ENCODE measurements around the gene MRPS26.
A peak's percentile ranks its signal among the peaks of the same experiment; 100 is the strongest.

The MRPS26 gene

DNA sequence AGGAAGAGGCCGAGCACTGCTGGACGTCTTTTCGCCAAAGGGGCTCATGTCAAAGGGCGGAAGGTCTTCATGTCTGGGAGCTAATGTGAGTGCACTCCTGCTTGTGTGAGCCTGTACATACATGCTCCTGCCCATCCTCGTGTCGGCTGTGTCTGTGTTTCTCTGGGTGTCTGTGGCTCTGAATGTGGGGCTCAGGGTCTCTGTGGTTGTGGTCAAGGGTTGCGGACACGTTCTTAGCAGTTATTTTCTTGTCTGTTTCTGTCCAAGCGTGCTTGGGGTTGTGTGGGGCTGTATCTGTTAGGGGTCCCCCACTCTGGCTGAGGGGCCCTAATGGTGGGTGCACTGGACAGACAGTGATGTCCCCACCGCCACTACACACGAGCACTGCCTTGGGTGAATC, 35.8 kb downstream of the MRPS26 start:
- Histone ChIP-seq H3K36me3 (ENCODE audit: control insufficient read depth in 2 of 2, insufficient read depth in 1 of 2, low read length in 2 of 2) (no peaks in the 10 kb centered on the region), H3K4me3 (ENCODE audit: low read depth, low read length) (no peak overlapping the region), H3K27ac (ENCODE audit: extremely low read depth, low read depth, low read length) (no peak overlapping the region), H3K9me3 (ENCODE audit: control insufficient read depth, insufficient read depth, low read depth, low read length) (no peaks in the 10 kb centered on the region), H3K4me1 (ENCODE audit: control insufficient read depth, insufficient read depth, low read length) (no peaks in the 10 kb centered on the region)
- ChIA-PET CTCF (interaction anchor here (0.6 kb wide), 1 partner anchor 24 kb away, joined by 3 read pairs; no protein-coding TSS in a partner anchor), POLR2A (no interaction called here)
- TF ChIP-seq TCF7L2 (IDR thresholded peaks at IDR 0.05; ENCODE audit: borderline replicate concordance, low read depth, low read length) (no peak), ZNF843 (tag by site-specific recombination; IDR thresholded peaks at IDR 0.05) (no peak), HOXA7 (CRISPR knock-in tag; IDR thresholded peaks at IDR 0.05; ENCODE audit: borderline replicate concordance) (no peak), ZNF155 (tag by site-specific recombination; IDR thresholded peaks at IDR 0.05) (no peak), ZNF768 (tag by site-specific recombination; IDR thresholded peaks at IDR 0.05) (no peak), TRIM28 (IDR thresholded peaks at IDR 0.05; ENCODE audit: borderline replicate concordance, low read length) (no peak)
- TF ChIP-seq, protein P1, sequence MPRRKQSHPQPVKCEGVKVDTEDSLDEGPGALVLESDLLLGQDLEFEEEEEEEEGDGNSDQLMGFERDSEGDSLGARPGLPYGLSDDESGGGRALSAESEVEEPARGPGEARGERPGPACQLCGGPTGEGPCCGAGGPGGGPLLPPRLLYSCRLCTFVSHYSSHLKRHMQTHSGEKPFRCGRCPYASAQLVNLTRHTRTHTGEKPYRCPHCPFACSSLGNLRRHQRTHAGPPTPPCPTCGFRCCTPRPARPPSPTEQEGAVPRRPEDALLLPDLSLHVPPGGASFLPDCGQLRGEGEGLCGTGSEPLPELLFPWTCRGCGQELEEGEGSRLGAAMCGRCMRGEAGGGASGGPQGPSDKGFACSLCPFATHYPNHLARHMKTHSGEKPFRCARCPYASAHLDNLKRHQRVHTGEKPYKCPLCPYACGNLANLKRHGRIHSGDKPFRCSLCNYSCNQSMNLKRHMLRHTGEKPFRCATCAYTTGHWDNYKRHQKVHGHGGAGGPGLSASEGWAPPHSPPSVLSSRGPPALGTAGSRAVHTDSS (tag by site-specific recombination; IDR thresholded peaks at IDR 0.05): no peak
- TF ChIP-seq, protein P2, sequence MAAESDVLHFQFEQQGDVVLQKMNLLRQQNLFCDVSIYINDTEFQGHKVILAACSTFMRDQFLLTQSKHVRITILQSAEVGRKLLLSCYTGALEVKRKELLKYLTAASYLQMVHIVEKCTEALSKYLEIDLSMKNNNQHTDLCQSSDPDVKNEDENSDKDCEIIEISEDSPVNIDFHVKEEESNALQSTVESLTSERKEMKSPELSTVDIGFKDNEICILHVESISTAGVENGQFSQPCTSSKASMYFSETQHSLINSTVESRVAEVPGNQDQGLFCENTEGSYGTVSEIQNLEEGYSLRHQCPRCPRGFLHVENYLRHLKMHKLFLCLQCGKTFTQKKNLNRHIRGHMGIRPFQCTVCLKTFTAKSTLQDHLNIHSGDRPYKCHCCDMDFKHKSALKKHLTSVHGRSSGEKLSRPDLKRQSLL (tag by site-specific recombination; IDR thresholded peaks at IDR 0.05): no peak

DNA sequence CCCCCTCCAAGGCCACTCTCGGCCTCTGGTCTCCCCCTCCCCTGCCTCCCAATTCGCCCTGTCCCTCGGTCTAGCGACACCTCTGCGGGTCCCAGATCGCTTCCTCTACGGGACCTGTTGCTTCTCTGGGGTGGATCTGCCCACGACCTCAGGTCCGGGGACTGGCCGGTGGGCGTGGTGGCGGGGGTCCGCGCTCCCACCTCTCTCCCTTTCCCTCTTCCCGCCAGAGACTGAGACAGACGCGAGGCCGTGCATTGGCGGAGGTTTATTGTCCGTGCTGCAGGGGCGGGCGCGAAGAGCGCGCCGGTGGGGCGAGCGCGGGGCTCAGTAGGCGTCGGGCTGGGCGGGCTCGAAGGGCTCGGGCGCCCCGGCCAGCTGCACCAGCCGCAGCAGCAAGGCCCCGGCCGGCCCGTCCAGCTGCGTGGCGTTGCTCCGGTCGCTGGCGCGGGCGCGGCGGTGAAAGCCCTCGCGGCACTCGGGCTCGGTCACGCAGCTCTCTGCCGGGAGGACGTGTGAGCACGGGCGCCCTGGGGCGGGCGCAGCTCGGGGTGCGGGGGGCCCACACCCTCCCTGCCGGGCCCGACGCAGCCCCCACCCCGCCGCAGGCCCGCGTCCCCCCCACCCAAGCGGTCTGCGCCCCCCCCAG, 36.6 kb downstream of the MRPS26 start:
- Histone ChIP-seq H3K4me3 (ENCODE audit: low read depth, low read length) (no peak overlapping the region), H3K36me3 (ENCODE audit: control insufficient read depth in 2 of 2, insufficient read depth in 1 of 2, low read length in 2 of 2) (no peaks in the 10 kb centered on the region), H3K4me1 (ENCODE audit: control insufficient read depth, insufficient read depth, low read length) (no peaks in the 10 kb centered on the region), H3K9me3 (ENCODE audit: control insufficient read depth, insufficient read depth, low read depth, low read length) (no peaks in the 10 kb centered on the region), H3K27ac (ENCODE audit: extremely low read depth, low read depth, low read length) (no peak overlapping the region)
- ChIA-PET CTCF (no interaction called here), POLR2A (no interaction called here)
- TF ChIP-seq, protein P3, sequence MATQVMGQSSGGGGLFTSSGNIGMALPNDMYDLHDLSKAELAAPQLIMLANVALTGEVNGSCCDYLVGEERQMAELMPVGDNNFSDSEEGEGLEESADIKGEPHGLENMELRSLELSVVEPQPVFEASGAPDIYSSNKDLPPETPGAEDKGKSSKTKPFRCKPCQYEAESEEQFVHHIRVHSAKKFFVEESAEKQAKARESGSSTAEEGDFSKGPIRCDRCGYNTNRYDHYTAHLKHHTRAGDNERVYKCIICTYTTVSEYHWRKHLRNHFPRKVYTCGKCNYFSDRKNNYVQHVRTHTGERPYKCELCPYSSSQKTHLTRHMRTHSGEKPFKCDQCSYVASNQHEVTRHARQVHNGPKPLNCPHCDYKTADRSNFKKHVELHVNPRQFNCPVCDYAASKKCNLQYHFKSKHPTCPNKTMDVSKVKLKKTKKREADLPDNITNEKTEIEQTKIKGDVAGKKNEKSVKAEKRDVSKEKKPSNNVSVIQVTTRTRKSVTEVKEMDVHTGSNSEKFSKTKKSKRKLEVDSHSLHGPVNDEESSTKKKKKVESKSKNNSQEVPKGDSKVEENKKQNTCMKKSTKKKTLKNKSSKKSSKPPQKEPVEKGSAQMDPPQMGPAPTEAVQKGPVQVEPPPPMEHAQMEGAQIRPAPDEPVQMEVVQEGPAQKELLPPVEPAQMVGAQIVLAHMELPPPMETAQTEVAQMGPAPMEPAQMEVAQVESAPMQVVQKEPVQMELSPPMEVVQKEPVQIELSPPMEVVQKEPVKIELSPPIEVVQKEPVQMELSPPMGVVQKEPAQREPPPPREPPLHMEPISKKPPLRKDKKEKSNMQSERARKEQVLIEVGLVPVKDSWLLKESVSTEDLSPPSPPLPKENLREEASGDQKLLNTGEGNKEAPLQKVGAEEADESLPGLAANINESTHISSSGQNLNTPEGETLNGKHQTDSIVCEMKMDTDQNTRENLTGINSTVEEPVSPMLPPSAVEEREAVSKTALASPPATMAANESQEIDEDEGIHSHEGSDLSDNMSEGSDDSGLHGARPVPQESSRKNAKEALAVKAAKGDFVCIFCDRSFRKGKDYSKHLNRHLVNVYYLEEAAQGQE (tag by site-specific recombination; IDR thresholded peaks at IDR 0.05): no peak
- TF ChIP-seq SCRT2 (tag by site-specific recombination; IDR thresholded peaks at IDR 0.05): peak; percentile 82
- TF ChIP-seq, protein P4, sequence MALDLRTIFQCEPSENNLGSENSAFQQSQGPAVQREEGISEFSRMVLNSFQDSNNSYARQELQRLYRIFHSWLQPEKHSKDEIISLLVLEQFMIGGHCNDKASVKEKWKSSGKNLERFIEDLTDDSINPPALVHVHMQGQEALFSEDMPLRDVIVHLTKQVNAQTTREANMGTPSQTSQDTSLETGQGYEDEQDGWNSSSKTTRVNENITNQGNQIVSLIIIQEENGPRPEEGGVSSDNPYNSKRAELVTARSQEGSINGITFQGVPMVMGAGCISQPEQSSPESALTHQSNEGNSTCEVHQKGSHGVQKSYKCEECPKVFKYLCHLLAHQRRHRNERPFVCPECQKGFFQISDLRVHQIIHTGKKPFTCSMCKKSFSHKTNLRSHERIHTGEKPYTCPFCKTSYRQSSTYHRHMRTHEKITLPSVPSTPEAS (tag by site-specific recombination; IDR thresholded peaks at IDR 0.05): no peak
- TF ChIP-seq ZNF585B (tag by site-specific recombination; IDR thresholded peaks at IDR 0.05): no peak
- TF ChIP-seq, protein P5, sequence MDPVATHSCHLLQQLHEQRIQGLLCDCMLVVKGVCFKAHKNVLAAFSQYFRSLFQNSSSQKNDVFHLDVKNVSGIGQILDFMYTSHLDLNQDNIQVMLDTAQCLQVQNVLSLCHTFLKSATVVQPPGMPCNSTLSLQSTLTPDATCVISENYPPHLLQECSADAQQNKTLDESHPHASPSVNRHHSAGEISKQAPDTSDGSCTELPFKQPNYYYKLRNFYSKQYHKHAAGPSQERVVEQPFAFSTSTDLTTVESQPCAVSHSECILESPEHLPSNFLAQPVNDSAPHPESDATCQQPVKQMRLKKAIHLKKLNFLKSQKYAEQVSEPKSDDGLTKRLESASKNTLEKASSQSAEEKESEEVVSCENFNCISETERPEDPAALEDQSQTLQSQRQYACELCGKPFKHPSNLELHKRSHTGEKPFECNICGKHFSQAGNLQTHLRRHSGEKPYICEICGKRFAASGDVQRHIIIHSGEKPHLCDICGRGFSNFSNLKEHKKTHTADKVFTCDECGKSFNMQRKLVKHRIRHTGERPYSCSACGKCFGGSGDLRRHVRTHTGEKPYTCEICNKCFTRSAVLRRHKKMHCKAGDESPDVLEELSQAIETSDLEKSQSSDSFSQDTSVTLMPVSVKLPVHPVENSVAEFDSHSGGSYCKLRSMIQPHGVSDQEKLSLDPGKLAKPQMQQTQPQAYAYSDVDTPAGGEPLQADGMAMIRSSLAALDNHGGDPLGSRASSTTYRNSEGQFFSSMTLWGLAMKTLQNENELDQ (tag by site-specific recombination; IDR thresholded peaks at IDR 0.05; ENCODE audit: low read depth): no peak
- no peak for TF ChIP-seq ZNF514 (tag by site-specific recombination; IDR thresholded peaks at IDR 0.05)
- no peak for TF ChIP-seq ZNF140 (tag by site-specific recombination; IDR thresholded peaks at IDR 0.05)
- no peak for TF ChIP-seq REPIN1 (tag by site-specific recombination; IDR thresholded peaks at IDR 0.05; ENCODE audit: low read depth)
- no peak for TF ChIP-seq ZNF16 (tag by site-specific recombination; IDR thresholded peaks at IDR 0.05; ENCODE audit: low read depth)
- TF ChIP-seq, protein P6, sequence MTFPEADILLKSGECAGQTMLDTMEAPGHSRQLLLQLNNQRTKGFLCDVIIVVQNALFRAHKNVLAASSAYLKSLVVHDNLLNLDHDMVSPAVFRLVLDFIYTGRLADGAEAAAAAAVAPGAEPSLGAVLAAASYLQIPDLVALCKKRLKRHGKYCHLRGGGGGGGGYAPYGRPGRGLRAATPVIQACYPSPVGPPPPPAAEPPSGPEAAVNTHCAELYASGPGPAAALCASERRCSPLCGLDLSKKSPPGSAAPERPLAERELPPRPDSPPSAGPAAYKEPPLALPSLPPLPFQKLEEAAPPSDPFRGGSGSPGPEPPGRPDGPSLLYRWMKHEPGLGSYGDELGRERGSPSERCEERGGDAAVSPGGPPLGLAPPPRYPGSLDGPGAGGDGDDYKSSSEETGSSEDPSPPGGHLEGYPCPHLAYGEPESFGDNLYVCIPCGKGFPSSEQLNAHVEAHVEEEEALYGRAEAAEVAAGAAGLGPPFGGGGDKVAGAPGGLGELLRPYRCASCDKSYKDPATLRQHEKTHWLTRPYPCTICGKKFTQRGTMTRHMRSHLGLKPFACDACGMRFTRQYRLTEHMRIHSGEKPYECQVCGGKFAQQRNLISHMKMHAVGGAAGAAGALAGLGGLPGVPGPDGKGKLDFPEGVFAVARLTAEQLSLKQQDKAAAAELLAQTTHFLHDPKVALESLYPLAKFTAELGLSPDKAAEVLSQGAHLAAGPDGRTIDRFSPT (tag by site-specific recombination; IDR thresholded peaks at IDR 0.05): no peak
- TF ChIP-seq GLIS2 (tag by site-specific recombination; IDR thresholded peaks at IDR 0.05): no peak
- no peak for TF ChIP-seq ZNF311 (tag by site-specific recombination; IDR thresholded peaks at IDR 0.05; ENCODE audit: borderline replicate concordance)
- TF ChIP-seq ZNF473 (tag by site-specific recombination; IDR thresholded peaks at IDR 0.05): no peak
- no peak for TF ChIP-seq ZNF768 (tag by site-specific recombination; IDR thresholded peaks at IDR 0.05)
- 0 out of 2 replicates have a peak, but pooled peaks have one; percentile 39 for TF ChIP-seq SCRT1 (tag by site-specific recombination; IDR thresholded peaks at IDR 0.05; ENCODE audit: borderline replicate concordance)
- TF ChIP-seq SP7 (tag by site-specific recombination; IDR thresholded peaks at IDR 0.05): no peak
